A549 treated with dexamethasone at 1 μM for 4 hours (cell line): Measurements from ENCODE around the gene BUB1B. TPM values are rescaled to one million over a fixed set of nuclear protein-coding genes. Genes with fewer than 3 reads are reported as not detected.

Source experiments
- total RNA-seq: library from RNA; stranded (reverse); fragments of 200-300 nt; extraction: Qiagen RNA extraction; gene quantifications from 5 replicates; pipeline ENCODE4 v1.2.3, GENCODE V29; 2022

The BUB1B gene, protein sequence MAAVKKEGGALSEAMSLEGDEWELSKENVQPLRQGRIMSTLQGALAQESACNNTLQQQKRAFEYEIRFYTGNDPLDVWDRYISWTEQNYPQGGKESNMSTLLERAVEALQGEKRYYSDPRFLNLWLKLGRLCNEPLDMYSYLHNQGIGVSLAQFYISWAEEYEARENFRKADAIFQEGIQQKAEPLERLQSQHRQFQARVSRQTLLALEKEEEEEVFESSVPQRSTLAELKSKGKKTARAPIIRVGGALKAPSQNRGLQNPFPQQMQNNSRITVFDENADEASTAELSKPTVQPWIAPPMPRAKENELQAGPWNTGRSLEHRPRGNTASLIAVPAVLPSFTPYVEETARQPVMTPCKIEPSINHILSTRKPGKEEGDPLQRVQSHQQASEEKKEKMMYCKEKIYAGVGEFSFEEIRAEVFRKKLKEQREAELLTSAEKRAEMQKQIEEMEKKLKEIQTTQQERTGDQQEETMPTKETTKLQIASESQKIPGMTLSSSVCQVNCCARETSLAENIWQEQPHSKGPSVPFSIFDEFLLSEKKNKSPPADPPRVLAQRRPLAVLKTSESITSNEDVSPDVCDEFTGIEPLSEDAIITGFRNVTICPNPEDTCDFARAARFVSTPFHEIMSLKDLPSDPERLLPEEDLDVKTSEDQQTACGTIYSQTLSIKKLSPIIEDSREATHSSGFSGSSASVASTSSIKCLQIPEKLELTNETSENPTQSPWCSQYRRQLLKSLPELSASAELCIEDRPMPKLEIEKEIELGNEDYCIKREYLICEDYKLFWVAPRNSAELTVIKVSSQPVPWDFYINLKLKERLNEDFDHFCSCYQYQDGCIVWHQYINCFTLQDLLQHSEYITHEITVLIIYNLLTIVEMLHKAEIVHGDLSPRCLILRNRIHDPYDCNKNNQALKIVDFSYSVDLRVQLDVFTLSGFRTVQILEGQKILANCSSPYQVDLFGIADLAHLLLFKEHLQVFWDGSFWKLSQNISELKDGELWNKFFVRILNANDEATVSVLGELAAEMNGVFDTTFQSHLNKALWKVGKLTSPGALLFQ
- 25.6 to 30.3 TPM (median 28.8 TPM) in 5 replicates for total RNA-seq

DNA sequence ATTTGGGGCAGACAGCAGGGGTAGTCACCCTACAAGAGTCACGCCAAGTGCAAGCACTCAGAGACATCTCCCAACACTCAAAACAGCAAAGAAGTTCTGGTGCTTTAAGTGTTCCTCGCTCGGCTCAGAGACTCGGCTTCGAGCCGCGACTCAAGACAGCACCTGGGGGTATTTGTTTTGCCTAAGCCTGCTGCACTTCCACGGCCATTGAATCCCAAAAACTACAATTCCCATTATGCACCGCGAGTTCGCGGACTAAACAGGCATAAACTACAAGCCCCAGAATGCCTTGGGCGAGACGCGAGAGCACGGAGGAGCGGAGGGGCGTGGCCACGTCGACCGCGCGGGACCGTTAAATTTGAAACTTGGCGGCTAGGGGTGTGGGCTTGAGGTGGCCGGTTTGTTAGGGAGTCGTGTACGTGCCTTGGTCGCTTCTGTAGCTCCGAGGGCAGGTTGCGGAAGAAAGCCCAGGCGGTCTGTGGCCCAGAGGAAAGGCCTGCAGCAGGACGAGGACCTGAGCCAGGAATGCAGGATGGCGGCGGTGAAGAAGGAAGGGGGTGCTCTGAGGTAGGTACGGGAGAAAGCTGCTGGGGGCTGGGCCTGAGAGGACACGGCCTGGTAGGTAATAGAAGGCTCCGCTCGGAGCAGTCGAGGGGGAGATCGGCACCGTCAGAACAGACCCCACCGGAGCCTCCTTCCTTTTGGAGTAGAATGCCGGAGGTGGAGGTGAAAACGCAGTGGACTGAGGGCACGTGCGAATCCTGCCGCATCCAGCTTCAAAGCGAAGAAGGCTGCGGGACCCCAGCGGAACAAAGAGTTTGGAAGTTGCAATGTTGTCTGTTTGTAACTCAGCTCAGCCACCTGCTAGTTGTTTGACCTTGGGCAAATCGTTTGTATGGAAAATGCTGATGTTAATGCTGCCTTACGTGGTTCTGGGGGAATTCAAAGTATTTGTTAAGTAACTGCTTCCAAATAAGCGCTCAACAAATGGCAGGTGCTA lies at the start of gene BUB1B:
TSS of gene BUB1B (plus strand) at position 381 of the 1,000 bp plus-strand sequence. CDS start at position 533, 152 bp downstream.

DNA sequence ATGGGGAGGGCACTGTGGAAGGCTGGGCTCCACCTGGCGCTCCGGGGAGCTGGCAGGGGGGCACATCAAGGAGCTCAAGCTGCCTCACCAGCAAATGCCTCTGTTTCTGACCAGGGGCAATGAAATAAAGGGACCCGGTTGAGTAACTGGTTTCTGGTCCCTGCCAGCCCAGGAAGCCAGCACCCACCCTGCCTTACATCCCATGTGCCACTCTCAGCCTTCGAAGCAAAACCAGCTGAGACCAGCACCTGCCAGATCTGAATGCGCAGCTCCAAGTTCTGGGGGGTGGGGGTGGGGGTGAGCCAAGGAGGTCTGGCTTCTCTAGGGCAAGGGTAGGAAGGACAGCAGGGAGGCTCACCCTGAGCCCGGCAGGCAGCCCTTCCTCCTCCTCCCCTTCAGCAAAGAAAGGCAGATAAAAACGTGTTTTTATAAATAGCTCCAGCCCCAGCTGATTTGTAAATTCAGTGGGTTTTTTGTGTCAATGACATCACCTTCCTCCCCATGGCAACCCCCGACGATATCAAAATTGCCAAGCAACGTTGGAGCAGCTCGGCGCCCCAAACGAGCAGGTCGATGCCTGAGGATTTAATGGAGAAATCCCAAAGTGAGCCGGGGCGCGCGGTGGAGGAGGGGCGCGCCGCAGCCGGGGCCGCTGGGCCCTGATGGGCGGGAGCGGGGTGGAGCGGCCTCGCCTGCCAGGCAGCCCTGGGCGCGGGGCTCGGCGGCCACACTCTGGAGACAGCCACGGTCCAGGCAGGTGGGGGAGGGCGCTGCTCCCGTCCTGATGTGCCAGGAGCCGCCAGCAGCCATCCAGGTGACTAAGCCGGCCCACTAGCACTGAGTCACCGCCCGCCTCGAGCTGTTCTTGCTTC lies 77.9 kb downstream of the BUB1B start, which contains the start of gene PAK6:
TSS of gene PAK6 (plus strand) at position 532 of the 872 bp plus-strand sequence. CDS start 25,723 bp downstream, outside the sequence.

Other genes with a start within 250 kb of the BUB1B start
- 7.7 to 11.2 TPM (median 10.0 TPM) in 5 replicates for gene GPR176, start 240.8 kb upstream of the BUB1B start, total RNA-seq
- 17.1 to 19.6 TPM (median 18.0 TPM) in 5 replicates for gene EIF2AK4, start 227.0 kb upstream of the BUB1B start, total RNA-seq
- 245 to 266 TPM (median 252 TPM) in 5 replicates for gene SRP14, start 121.9 kb upstream of the BUB1B start, total RNA-seq
- gene BMF, start 52.2 kb upstream of the BUB1B start, total RNA-seq, result 1.5 to 2.4 TPM (median 1.9 TPM) in 5 replicates
- gene PAK6, start 78.0 kb downstream of the BUB1B start, total RNA-seq, result 0.29 to 0.68 TPM (median 0.34 TPM) in 5 replicates
- gene ANKRD63, start 122.0 kb downstream of the BUB1B start, total RNA-seq, result 0.20 to 0.49 TPM (median 0.26 TPM) in 5 replicates
- gene PLCB2, start 146.9 kb downstream of the BUB1B start, total RNA-seq, result 0.50 to 1.0 TPM (median 0.90 TPM) in 5 replicates
- 6.2 to 8.2 TPM (median 7.0 TPM) in 5 replicates for gene INAFM2, start 162.6 kb downstream of the BUB1B start, total RNA-seq
- 13.0 to 26.8 TPM (median 19.2 TPM) in 5 replicates for gene CCDC9B, start 179.9 kb downstream of the BUB1B start, total RNA-seq
- not detected in 5 replicates for gene PHGR1, start 190.0 kb downstream of the BUB1B start, total RNA-seq
- gene DISP2, start 197.2 kb downstream of the BUB1B start, total RNA-seq, result 1.1 to 1.9 TPM (median 1.5 TPM) in 5 replicates
- 44.0 to 51.2 TPM (median 47.6 TPM) in 5 replicates for gene KNSTRN, start 221.7 kb downstream of the BUB1B start, total RNA-seq
- 9.3 to 13.5 TPM (median 12.0 TPM) in 5 replicates for gene IVD, start 244.7 kb downstream of the BUB1B start, total RNA-seq